Central memory CD4-positive, alpha-beta T cell (primary cell): Measurements from ENCODE around the gene ZSCAN12.
"Not testable (repeated sequence)": the region's sequence is repeated elsewhere in the genome, so short reads cannot be mapped to it uniquely, and the experiment has no call there.

ENCODE experiments used
- DNase-seq: peaks from one replicate; pipeline ENCODE4 v3.0.0; 2022

The ZSCAN12 gene

GRCh38 chr6:28393912-28394662 is 5.5 kb downstream of the ZSCAN12 start:
- DNase-seq = no peak

GRCh38 chr6:28390688-28391087 is 8.9 kb downstream of the ZSCAN12 start:
- DNase-seq = no peak

- no peak for DNase-seq
Measured at GRCh38 chr6:28384143-28384533, 15.4 kb downstream of the ZSCAN12 start.

- DNase-seq = peak; percentile 1
Measured at GRCh38 chr6:28383235-28384142, 16.1 kb downstream of the ZSCAN12 start.

GRCh38 chr6:28380381-28380780 is 19.2 kb downstream of the ZSCAN12 start:
- no peak for DNase-seq

GRCh38 chr6:28378644-28379043 is 20.9 kb downstream of the ZSCAN12 start:
- no peak for DNase-seq

GRCh38 chr6:28377879-28378278 is 21.7 kb downstream of the ZSCAN12 start:
- no peak for DNase-seq

- DNase-seq = no peak
Measured at GRCh38 chr6:28373925-28374324, 25.6 kb downstream of the ZSCAN12 start.

- no peak for DNase-seq
Measured at GRCh38 chr6:28371706-28372451, 27.7 kb downstream of the ZSCAN12 start.

GRCh38 chr6:28371280-28371679 is 28.3 kb downstream of the ZSCAN12 start:
- DNase-seq = no peak

- DNase-seq = no peak
Measured at GRCh38 chr6:28370440-28370839, 29.1 kb downstream of the ZSCAN12 start.

GRCh38 chr6:28369463-28369862 is 30.1 kb downstream of the ZSCAN12 start:
- DNase-seq = no peak

GRCh38 chr6:28368522-28368921 is 31.0 kb downstream of the ZSCAN12 start:
- DNase-seq = no peak

GRCh38 chr6:28365590-28365989 is 34.0 kb downstream of the ZSCAN12 start:
- not testable (repeated sequence) for DNase-seq

- DNase-seq = no peak
Measured at GRCh38 chr6:28360961-28361360, 38.6 kb downstream of the ZSCAN12 start.

- not testable (repeated sequence) for DNase-seq
Measured at GRCh38 chr6:28359562-28359961, 40.0 kb downstream of the ZSCAN12 start.

- no peak for DNase-seq
Measured at GRCh38 chr6:28357036-28357435, 42.5 kb downstream of the ZSCAN12 start.

- DNase-seq = no peak
Measured at GRCh38 chr6:28356666-28357020, 42.9 kb downstream of the ZSCAN12 start.

GRCh38 chr6:28355743-28356665 is 43.5 kb downstream of the ZSCAN12 start:
- peak; percentile 59 for DNase-seq

- DNase-seq = no peak
Measured at GRCh38 chr6:28354688-28355554, 44.6 kb downstream of the ZSCAN12 start.
